ENCODE measurements around the gene UCK2.
"Not testable (repeated sequence)": the region's sequence is repeated elsewhere in the genome, so short reads cannot be mapped to it uniquely, and the experiment has no call there.

The UCK2 gene

GRCh38 chr1:165827268-165828102, at the start of gene UCK2:
Gene UCK2, plus strand, starts transcription at chr1:165827614. Its CDS starts 220 bp downstream, at chr1:165827834.
- peak; percentile 63 for DNase-seq

GRCh38 chr1:165778197-165778596, 49.2 kb upstream of the UCK2 start:
- DNase-seq: not testable (repeated sequence)

GRCh38 chr1:165783519-165783918, 43.9 kb upstream of the UCK2 start:
- DNase-seq: not testable (repeated sequence)

- no peak for DNase-seq
These were observed 39.7 kb upstream of the UCK2 start for GRCh38 chr1:165787741-165788140.

GRCh38 chr1:165793951-165794350, 33.5 kb upstream of the UCK2 start:
- DNase-seq: no peak

GRCh38 chr1:165795894-165796293, 31.5 kb upstream of the UCK2 start:
- no peak for DNase-seq

- no peak for DNase-seq
These were observed 28.0 kb upstream of the UCK2 start for GRCh38 chr1:165799387-165799786.

- not testable (repeated sequence) for DNase-seq
These were observed 22.9 kb upstream of the UCK2 start for GRCh38 chr1:165804513-165804912.

GRCh38 chr1:165807613-165808012, 19.8 kb upstream of the UCK2 start:
- no peak for DNase-seq

GRCh38 chr1:165815725-165816124, 11.7 kb upstream of the UCK2 start:
- no peak for DNase-seq

- no peak for DNase-seq
These were observed 11.3 kb upstream of the UCK2 start for GRCh38 chr1:165816157-165816556.

- DNase-seq: no peak
These were observed 10.5 kb upstream of the UCK2 start for GRCh38 chr1:165816826-165817497.

GRCh38 chr1:165823552-165824268, 3.7 kb upstream of the UCK2 start:
- no peak for DNase-seq

GRCh38 chr1:165824269-165824643, 3.2 kb upstream of the UCK2 start:
- DNase-seq: no peak

- DNase-seq: no peak
These were observed 698 bp upstream of the UCK2 start for GRCh38 chr1:165826565-165827267.

- DNase-seq: no peak
These were observed 772 bp downstream of the UCK2 start for GRCh38 chr1:165828103-165828668.

GRCh38 chr1:165828669-165829329, 1.4 kb downstream of the UCK2 start:
- peak; percentile 67 for DNase-seq

- no peak for DNase-seq
These were observed 2.5 kb downstream of the UCK2 start for GRCh38 chr1:165829888-165830287.

GRCh38 chr1:165831146-165831545, 3.7 kb downstream of the UCK2 start:
- no peak for DNase-seq

- no peak for DNase-seq
These were observed 5.5 kb downstream of the UCK2 start for GRCh38 chr1:165832902-165833301.

GRCh38 chr1:165833358-165833757, 5.9 kb downstream of the UCK2 start:
- DNase-seq: no peak

GRCh38 chr1:165834229-165834628, 6.8 kb downstream of the UCK2 start:
- DNase-seq: no peak

Data from NCI-H2029 (cell line).